Stimulated activated memory B cell treated with anti-CD40 and anti-IgM and Interleukin-4, amounts not matched to agents 10 μg/mL and 1 μg/mL and 100 μg/mL, for 72 hours (primary cell): ENCODE results near the gene SHLD1.

Experiments
- ATAC-seq: fragments of 150-1000 bp; cut with Tn5 transposase; 2 replicates; pipeline ENCODE4 v1.10.0; 2021
- H3K27ac Mint-ChIP-seq: one replicate; pipeline ENCODE4 v1.8.0; 2022; ENCODE audit warnings: mild to moderate bottlenecking, mixed read lengths
- H3K27me3 Mint-ChIP-seq: one replicate; pipeline ENCODE4 v1.8.0; 2022; ENCODE audit warnings: mixed read lengths
- H3K36me3 Mint-ChIP-seq: one replicate; pipeline ENCODE4 v1.8.0; 2022; ENCODE audit warnings: mixed read lengths
- H3K4me1 Mint-ChIP-seq: one replicate; pipeline ENCODE4 v1.8.0; 2022; ENCODE audit warnings: mixed read lengths
- H3K4me3 Mint-ChIP-seq: one replicate; pipeline ENCODE4 v1.8.0; 2022; ENCODE audit warnings: mild to moderate bottlenecking, moderate library complexity, mixed read lengths
- H3K9me3 Mint-ChIP-seq: one replicate; pipeline ENCODE4 v1.8.0; 2022; ENCODE audit warnings: mixed read lengths

The SHLD1 gene

DNA sequence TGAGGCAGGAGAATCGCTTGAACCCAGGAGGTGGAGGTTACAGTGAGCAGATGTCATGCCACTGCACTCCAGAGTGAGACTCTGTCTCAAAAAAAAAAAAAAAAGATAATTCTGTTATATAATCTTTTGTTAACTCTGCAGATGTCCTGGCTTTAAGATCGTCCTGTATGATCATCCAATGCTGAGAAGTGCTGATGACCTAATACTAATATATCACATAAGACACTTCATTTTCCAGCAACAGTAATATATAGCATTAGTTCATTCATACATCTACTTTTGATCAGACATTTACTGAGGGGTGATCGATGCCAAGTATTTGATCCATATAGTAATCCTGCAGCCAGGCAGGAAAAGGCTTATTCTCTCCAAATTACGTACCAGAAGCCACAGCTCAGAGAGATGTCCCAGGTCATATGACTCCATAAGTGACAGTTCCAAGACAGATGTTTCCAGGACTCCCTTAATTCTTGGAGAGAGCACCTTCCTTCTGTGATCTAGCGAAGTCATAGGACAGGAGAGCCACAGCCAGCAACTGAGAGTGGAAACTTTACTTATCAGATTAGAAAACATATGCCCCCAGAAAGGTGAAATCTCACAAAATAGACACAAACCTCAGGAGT, 60.7 kb downstream of the SHLD1 start:
- Mint-ChIP-seq H3K27me3 (no peaks in the 10 kb centered on the region), H3K4me3 (no peak overlapping the region), H3K27ac (no peak overlapping the region), H3K9me3 (no peaks in the 10 kb centered on the region), H3K36me3 (peaks cover 12% of the 10 kb centered on the region), H3K4me1 (peaks cover 12% of the 10 kb centered on the region)
- ATAC-seq = no peak

DNA sequence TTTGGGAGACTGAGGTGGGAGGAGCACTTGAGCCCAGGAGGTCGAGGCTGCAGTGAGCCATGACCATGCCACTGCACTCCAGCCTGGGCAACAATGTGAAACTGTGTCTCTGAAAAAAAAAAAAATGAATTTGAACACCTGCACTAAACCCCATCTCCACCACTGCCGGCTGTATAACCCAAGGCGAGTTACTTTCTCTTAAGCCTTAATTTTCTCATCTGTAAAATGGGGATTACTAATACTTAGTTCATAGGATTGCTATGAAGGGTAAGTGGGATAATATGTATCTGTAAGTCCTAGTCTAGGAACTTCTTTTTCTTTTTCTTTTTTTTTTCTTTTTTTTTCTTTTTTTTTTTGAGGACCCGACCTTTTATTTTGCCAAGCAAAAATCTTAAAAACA, 61.5 kb downstream of the SHLD1 start:
- Mint-ChIP-seq H3K9me3 (no peaks in the 10 kb centered on the region), H3K36me3 (peaks cover 8% of the 10 kb centered on the region), H3K27ac (no peak overlapping the region), H3K4me1 (peaks cover 8% of the 10 kb centered on the region), H3K27me3 (no peaks in the 10 kb centered on the region), H3K4me3 (no peak overlapping the region)
- no peak for ATAC-seq

DNA sequence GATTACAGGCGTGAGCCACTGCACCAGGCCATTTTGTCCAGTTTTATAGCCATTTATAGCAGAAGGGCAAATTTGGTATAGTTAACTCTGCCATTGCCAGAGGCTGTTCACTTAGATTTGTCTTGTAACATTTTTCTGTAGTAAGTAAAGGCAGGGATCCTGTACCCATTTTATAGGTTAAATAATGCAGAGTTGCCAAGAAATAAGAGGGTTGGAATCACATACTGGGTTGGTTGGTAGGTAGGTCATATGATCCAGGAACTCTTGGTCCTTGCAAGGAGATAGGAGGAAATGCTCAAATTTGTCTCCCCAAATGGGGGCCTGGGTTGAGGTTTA, 68.1 kb downstream of the SHLD1 start:
- Mint-ChIP-seq H3K27me3 (no peaks in the 10 kb centered on the region), H3K36me3 (peaks cover 3% of the 10 kb centered on the region), H3K9me3 (no peaks in the 10 kb centered on the region), H3K4me3 (no peak overlapping the region), H3K27ac (no peak overlapping the region), H3K4me1 (peaks cover 11% of the 10 kb centered on the region)
- ATAC-seq = no peak

DNA sequence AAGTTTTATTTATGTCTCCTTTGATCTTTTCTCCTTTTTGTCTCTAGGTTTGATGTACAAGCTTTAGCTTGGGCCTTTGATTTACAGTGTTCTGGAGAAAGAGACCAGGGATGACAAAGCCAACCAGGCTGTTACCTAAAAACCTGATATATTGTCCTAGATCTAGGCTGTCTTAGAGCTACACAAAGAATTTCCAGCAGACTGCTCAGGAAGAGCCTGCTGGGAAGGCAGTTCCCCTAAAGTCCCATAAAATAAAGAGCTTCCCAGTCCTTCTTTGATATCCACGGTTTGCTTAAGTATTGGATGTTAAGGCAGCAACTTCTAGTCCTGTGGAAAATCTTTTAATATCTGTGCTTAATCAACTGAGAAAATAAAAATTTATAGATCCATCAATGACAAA, 70.5 kb downstream of the SHLD1 start:
- no peaks in the 10 kb centered on the region for H3K27me3 Mint-ChIP-seq
- peaks cover 15% of the 10 kb centered on the region for H3K36me3 Mint-ChIP-seq
- ATAC-seq = no peak
- peaks cover 22% of the 10 kb centered on the region for H3K4me1 Mint-ChIP-seq
- no peak overlapping the region for H3K27ac Mint-ChIP-seq
- H3K4me3 Mint-ChIP-seq = no peak overlapping the region
- no peaks in the 10 kb centered on the region for H3K9me3 Mint-ChIP-seq

DNA sequence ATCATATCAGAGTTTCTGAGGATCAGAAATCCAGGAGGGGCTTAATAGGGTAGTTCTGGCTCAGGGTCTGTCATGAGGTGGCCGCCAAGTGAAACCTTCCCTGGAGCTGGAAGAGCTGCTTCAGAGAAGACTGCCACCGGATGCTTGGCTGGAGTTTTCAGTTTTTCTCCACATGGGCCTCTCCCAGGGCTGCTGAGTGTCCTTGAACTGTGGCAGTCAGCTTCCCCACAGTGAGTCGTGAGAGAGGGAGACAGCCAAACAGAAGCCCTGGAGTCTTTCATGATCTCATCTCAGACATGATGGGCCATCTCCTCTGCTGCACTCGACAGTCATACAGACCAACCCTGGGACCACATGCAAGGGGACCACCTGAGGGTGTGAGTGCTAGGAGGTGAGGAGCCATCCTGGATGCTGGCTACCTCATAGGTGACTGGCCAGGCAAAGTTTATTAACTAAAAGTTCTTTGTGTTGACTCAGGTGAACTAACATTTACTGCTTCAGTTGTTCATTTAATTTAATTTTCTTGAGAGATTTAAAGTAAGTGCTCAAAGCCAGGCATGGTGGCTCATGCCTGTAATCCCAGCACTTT, 71.5 kb downstream of the SHLD1 start:
- no peak for ATAC-seq
- Mint-ChIP-seq H3K9me3 (no peaks in the 10 kb centered on the region), H3K36me3 (peaks cover 15% of the 10 kb centered on the region), H3K27ac (no peak overlapping the region), H3K4me3 (no peak overlapping the region), H3K27me3 (no peaks in the 10 kb centered on the region), H3K4me1 (peaks cover 22% of the 10 kb centered on the region)

DNA sequence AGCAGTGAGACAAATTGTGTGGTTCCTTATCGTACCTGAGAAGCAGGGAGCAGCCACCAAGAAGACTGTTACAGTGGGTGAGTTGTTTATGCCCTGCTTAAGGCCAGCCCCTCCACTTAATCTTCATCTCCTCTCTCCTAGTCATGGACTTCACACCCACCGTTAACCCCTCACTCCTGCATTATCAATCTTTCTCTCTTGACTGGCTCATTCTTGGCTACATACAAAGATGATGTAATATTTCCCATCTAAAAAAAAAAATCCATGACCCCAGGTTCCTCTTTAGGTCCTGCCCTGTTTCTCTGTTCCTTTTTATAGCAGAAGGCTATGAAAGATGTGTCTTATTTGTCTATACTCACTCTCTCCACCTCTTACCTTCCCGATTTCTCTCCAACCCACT, 72.4 kb downstream of the SHLD1 start:
- Mint-ChIP-seq H3K4me1 (peaks cover 22% of the 10 kb centered on the region), H3K4me3 (no peak overlapping the region), H3K9me3 (no peaks in the 10 kb centered on the region), H3K36me3 (peaks cover 15% of the 10 kb centered on the region), H3K27me3 (no peaks in the 10 kb centered on the region), H3K27ac (peak overlapping the region; percentile 67)
- ATAC-seq = peak; percentile 76

DNA sequence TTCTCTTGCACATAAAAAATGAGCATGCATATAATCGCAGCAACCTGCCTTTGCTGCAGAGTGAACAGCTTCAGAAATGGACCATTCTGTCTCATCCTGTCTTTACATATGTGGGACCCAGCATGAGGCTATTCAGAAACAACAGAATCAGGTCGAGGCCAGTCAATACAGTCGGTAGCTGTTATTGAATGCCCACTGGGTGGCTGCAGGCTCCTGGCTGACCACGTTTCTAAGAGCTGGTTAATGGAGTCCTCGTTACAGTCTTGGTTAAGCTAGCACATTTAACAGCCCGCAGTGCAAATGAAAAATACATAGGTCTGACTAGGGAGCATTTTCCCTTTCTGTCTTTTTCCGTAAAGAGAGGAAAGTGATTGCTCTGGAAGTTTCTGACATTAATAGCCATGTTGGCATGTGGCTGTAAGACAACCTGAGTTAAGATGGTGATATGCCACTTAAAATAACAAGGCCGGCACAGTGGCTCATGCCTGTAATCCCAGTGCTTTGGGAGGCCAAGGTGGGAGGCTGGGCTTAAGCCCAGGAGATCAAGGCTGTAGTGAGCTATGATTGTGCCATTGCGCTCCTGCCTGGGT, 75.0 kb downstream of the SHLD1 start:
- Mint-ChIP-seq H3K27ac (no peak overlapping the region), H3K4me1 (peaks cover 22% of the 10 kb centered on the region), H3K27me3 (no peaks in the 10 kb centered on the region), H3K4me3 (no peak overlapping the region), H3K9me3 (no peaks in the 10 kb centered on the region), H3K36me3 (peaks cover 15% of the 10 kb centered on the region)
- ATAC-seq = no peak

DNA sequence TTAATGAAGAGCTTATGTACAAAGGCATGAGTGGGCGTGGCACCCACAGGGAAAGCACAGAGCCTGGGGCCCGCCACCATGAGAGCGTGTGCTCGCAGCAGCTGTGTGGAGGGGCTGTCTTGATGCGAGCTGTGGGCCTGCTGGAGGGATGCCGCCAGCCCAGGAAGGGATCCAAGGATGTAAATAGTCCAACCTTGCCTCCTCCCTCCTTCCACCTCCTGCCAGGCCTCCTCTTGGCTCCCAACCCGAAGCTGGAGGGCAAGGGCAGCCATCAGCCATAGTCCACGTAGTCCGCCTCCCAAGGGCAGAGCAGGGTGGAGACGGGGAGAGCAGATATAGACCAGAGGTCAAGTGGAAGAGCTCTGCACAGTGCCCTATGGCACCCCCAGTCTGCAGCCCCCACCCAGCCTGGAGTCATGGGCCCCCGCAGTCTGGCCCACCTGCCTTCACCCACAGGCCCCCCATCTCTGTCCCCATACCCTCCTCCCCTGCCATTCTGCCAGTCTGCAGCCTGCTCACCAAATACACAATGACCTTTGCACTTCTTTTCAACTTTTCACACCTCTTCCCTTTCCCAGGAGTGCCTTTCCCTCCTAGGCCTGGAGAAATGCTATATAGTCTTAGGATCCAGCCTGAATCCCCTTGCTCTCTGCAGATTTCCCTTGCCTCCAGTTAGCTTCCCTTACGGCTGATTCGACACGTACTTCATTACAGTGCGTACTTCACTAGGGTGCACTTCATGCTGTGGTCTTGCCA, 77.1 kb downstream of the SHLD1 start:
- Mint-ChIP-seq H3K4me1 (peaks cover 22% of the 10 kb centered on the region), H3K27me3 (no peaks in the 10 kb centered on the region), H3K36me3 (peaks cover 24% of the 10 kb centered on the region), H3K27ac (no peak overlapping the region), H3K9me3 (no peaks in the 10 kb centered on the region), H3K4me3 (no peak overlapping the region)
- no peak for ATAC-seq

DNA sequence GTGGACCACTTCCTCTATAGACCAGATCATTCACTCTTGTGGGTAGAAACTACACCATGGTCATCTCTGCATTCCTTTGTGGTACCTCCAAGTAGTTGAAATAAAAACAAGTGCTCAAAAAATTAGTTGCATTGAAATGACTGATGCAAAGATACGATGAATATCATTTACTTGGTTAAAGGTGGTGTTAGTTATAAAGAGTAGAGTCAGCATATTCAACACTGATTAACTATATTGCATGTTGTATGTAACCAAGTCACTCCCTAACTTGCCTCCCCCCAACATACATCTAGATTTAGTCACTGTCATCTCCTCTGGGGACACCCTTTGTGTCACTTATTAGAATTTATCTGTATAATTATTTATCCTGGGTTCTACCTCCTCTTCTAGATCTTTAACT, 77.7 kb downstream of the SHLD1 start:
- Mint-ChIP-seq H3K4me3 (no peak overlapping the region), H3K27me3 (no peaks in the 10 kb centered on the region), H3K36me3 (peaks cover 26% of the 10 kb centered on the region), H3K27ac (no peak overlapping the region), H3K9me3 (no peaks in the 10 kb centered on the region), H3K4me1 (peaks cover 16% of the 10 kb centered on the region)
- no peak for ATAC-seq

DNA sequence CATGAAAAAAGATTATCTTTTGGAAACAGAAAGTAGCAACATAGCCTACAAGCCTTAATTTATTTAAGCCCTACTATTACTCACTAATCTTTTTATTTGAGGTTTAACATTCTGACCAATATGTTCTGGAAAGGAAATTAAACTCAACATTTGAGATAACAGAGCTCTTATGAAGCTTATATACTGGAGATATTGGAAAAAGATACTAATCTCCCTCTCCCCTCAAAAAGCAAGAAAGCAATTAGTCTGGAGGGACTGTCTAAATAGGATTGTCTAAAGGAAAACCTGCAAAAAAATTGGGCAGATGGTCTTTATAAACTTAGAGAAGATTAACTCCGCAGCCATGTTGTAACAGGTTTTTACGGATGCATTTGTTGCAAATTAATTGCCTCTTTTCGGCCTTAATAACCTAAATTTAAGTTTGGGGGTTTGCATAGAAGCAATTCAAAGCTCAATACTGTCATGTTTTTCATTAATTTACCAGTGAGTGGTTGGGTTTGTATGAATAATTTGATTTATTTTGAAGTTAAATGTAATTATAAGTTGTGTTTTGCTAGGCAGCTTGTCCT, 79.1 kb downstream of the SHLD1 start:
- ATAC-seq = no peak
- Mint-ChIP-seq H3K27me3 (no peaks in the 10 kb centered on the region), H3K4me3 (no peak overlapping the region), H3K4me1 (peaks cover 1% of the 10 kb centered on the region), H3K9me3 (peaks cover 6% of the 10 kb centered on the region), H3K27ac (no peak overlapping the region), H3K36me3 (peaks cover 26% of the 10 kb centered on the region)

DNA sequence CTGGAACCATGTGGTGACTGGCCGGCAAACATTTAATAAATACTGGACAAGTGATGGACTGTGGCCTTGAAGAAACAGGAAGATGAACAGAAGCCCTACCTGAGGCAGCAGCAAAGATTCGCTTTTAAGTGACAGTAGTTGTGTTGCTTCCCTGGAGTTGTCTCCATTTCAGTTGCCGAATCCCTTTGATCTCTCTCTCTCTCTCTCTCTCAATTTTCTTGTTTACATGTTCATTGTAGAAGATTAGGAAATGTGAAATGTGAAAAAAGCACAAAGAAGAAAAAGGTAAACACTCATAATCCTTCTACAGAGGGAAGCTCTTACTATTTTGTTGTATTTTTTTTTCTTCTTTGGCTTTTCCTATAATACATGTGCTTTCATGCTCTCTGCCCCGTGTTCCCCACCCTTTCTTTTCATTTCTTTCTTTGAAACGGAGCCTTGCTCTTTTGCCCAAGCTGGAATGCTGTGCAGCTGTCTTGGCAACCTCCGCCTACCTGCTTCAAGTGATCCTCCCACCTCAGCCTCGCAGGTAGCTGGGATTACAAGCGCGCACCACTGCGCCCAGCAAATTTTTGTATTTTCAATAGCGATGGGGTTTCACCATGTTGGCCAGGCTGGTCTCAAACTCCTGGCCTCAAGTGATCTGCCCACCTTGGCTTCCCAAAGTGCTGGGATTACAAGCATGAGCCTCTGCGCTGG, 81.5 kb downstream of the SHLD1 start:
- Mint-ChIP-seq H3K4me3 (no peak overlapping the region), H3K27me3 (no peaks in the 10 kb centered on the region), H3K27ac (no peak overlapping the region), H3K4me1 (peaks cover 11% of the 10 kb centered on the region), H3K9me3 (peaks cover 6% of the 10 kb centered on the region), H3K36me3 (peaks cover 36% of the 10 kb centered on the region)
- no peak for ATAC-seq

DNA sequence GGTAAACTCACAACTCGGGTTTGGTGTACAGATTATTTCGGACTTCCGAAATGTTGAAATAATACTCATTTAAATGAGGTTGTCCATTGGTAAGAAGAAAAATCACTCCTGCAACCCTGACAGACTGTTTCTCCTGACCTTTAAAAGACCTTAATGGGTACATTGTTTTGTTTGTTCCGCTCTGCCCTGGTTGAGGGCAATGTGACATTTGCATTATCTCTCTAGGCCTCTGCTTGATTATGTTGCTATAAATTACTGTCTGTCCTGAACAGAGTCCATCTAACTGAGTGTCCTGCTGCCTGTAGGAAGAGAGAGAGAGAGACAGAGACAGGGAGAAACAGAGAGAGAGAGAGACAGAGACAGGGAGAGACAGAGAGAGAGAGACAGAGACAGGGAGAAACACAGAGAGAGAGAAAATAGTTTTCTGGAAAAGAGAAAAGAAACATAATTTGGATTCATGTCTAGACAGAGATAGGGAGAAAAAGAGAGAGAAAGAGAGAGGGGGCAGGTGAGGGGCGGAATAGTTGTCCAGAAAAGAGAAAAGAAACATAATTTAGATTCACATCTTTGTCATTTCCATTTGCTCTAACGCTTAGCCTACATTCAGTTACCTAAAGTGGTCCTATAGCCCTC, 83.2 kb downstream of the SHLD1 start:
- peaks cover 13% of the 10 kb centered on the region for H3K4me1 Mint-ChIP-seq
- no peak overlapping the region for H3K27ac Mint-ChIP-seq
- no peak for ATAC-seq
- H3K36me3 Mint-ChIP-seq = peaks cover 38% of the 10 kb centered on the region
- peaks cover 6% of the 10 kb centered on the region for H3K9me3 Mint-ChIP-seq
- no peak overlapping the region for H3K4me3 Mint-ChIP-seq
- H3K27me3 Mint-ChIP-seq = no peaks in the 10 kb centered on the region

DNA sequence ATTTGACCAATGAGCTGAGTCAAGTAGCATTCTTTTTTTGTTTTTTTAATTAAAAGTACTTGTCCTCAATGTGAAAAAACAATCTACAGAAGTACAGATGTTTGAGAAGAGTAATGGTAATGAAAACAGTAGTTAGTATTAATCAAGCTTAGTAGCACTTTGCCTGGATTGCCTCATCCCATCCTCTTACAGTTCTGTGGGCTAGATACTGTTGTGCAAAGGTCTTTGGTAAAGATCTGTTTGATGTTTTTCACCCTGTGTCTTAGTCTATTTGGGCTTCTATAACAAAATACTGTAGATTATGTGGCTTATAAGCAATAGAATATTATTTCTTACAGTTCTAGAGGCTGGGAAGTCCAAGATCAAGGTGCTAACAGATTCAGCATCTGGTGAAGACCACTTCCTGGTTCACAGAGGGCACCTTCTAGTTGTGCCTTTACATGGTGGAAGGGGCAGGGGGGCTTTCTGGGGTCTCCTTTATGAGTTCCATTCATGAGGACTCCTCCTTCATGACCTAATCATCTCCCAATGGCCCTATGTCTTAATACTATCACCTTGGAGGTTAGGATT, 84.3 kb downstream of the SHLD1 start:
- H3K36me3 Mint-ChIP-seq = peaks cover 38% of the 10 kb centered on the region
- peaks cover 13% of the 10 kb centered on the region for H3K4me1 Mint-ChIP-seq
- ATAC-seq = no peak
- no peaks in the 10 kb centered on the region for H3K27me3 Mint-ChIP-seq
- peaks cover 6% of the 10 kb centered on the region for H3K9me3 Mint-ChIP-seq
- H3K27ac Mint-ChIP-seq = no peak overlapping the region
- no peak overlapping the region for H3K4me3 Mint-ChIP-seq

DNA sequence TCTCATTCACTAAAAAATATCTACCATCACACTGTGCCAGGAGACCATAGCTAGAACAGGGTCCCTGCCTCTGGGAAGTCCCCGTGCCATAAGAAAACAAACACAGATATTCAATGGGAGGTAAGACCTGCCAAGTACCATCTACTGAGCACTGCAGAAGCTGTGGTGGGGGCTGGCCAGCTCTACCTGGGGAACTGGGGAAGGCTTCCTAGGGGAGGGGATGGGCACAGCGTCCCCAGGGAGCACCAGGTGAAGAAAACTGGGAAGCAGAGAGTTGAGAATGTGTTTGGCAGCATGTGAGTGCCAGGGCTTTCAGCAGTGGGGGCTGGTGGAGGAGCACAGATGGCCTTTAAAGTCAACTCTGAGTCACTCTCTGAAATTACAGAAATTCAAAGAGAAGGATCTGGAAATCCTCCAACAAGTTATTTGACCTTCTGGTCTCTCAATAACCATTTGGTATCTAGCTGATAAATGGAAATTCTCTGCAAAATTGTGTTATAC, 85.2 kb downstream of the SHLD1 start:
- Mint-ChIP-seq H3K27me3 (no peaks in the 10 kb centered on the region), H3K9me3 (peaks cover 6% of the 10 kb centered on the region), H3K4me1 (peaks cover 13% of the 10 kb centered on the region), H3K4me3 (no peak overlapping the region), H3K36me3 (peaks cover 38% of the 10 kb centered on the region), H3K27ac (no peak overlapping the region)
- no peak for ATAC-seq
